ENCODE measurements around the gene VGLL4.
A peak's percentile ranks its signal among the peaks of the same experiment; 100 is the strongest.

Gene VGLL4

GRCh38 chr3:11619461-11619860 is 24.3 kb downstream of the VGLL4 start:
- Mint-ChIP-seq H3K4me3 (no peak overlapping the region), H3K27ac (peak overlapping the region; percentile 38 to 84 (median 59)), H3K9me3 (no peaks in the 10 kb centered on the region), H3K4me1 (peaks cover 91% of the 10 kb centered on the region), H3K27me3 (ENCODE audit: low read depth) (no peaks in the 10 kb centered on the region), H3K36me3 (ENCODE audit: low read depth) (peaks cover 16% of the 10 kb centered on the region)
- no peak for TF ChIP-seq CTCF (IDR thresholded peaks at IDR 0.05; ENCODE audit: unreplicated experiment in 3 of 3)

GRCh38 chr3:11618904-11619303 is 24.8 kb downstream of the VGLL4 start:
- no peaks in the 10 kb centered on the region for H3K9me3 Mint-ChIP-seq
- peaks cover 92% of the 10 kb centered on the region for H3K4me1 Mint-ChIP-seq
- H3K27me3 Mint-ChIP-seq (ENCODE audit: low read depth): no peaks in the 10 kb centered on the region
- no peak for TF ChIP-seq CTCF (IDR thresholded peaks at IDR 0.05; ENCODE audit: unreplicated experiment in 3 of 3)
- H3K36me3 Mint-ChIP-seq (ENCODE audit: low read depth): peaks cover 10% of the 10 kb centered on the region
- peak overlapping the region; percentile 38 to 84 (median 59) for H3K27ac Mint-ChIP-seq
- no peak overlapping the region for H3K4me3 Mint-ChIP-seq

GRCh38 chr3:11616551-11616950 is 27.2 kb downstream of the VGLL4 start:
- H3K4me1 Mint-ChIP-seq: peaks cover 99% of the 10 kb centered on the region
- no peaks in the 10 kb centered on the region for H3K36me3 Mint-ChIP-seq (ENCODE audit: low read depth)
- no peak for TF ChIP-seq CTCF (IDR thresholded peaks at IDR 0.05; ENCODE audit: unreplicated experiment in 3 of 3)
- no peaks in the 10 kb centered on the region for H3K27me3 Mint-ChIP-seq (ENCODE audit: low read depth)
- H3K9me3 Mint-ChIP-seq: no peaks in the 10 kb centered on the region
- peak overlapping the region in 2 of 3 experiments; percentile 46 to 57 for H3K27ac Mint-ChIP-seq
- no peak overlapping the region for H3K4me3 Mint-ChIP-seq

- Mint-ChIP-seq H3K9me3 (no peaks in the 10 kb centered on the region), H3K4me3 (peak overlapping the region in 1 of 3 experiments; percentile 50), H3K36me3 (ENCODE audit: low read depth) (no peaks in the 10 kb centered on the region), H3K4me1 (peaks cover 100% of the 10 kb centered on the region), H3K27ac (peak overlapping the region in 2 of 3 experiments; percentile 23 to 84), H3K27me3 (ENCODE audit: low read depth) (no peaks in the 10 kb centered on the region)
- no peak for TF ChIP-seq CTCF (IDR thresholded peaks at IDR 0.05; ENCODE audit: unreplicated experiment in 3 of 3)
Measured at GRCh38 chr3:11613851-11614487, 29.7 kb downstream of the VGLL4 start.

GRCh38 chr3:11613319-11613718 is 30.4 kb downstream of the VGLL4 start:
- Mint-ChIP-seq H3K27me3 (ENCODE audit: low read depth) (no peaks in the 10 kb centered on the region), H3K4me3 (peak overlapping the region in 2 of 3 experiments; percentile 3 to 50), H3K9me3 (no peaks in the 10 kb centered on the region), H3K27ac (peak overlapping the region; percentile 31 to 84 (median 50)), H3K4me1 (peaks cover 97% of the 10 kb centered on the region), H3K36me3 (ENCODE audit: low read depth) (no peaks in the 10 kb centered on the region)
- TF ChIP-seq CTCF (IDR thresholded peaks at IDR 0.05; ENCODE audit: unreplicated experiment in 3 of 3): no peak

Measured in nephron (organoid).